OCI-LY1 (cell line): Measurements from ENCODE around the gene MOCS1.

Source experiments
- EZH2 ChIP-seq: fragments of 200-600 bp; sonication (generic), shearing (Covaris generic); IDR thresholded peaks from 2 replicates; pipeline ENCODE4 v1.8.0; 2017; ENCODE audit warnings: borderline replicate concordance, mixed run types, mild to moderate bottlenecking, antibody characterized with exemption, low read length, moderate library complexity, mixed read lengths
- TF ChIP-seq, protein P1 (sequence below): fragments of 200-600 bp; sonication (generic), shearing (Covaris generic); IDR thresholded peaks from 2 replicates; pipeline ENCODE4 v1.5.1; 2017; ENCODE audit warnings: mild to moderate bottlenecking, antibody characterized with exemption, low read length, moderate library complexity, mixed read lengths

DNA sequence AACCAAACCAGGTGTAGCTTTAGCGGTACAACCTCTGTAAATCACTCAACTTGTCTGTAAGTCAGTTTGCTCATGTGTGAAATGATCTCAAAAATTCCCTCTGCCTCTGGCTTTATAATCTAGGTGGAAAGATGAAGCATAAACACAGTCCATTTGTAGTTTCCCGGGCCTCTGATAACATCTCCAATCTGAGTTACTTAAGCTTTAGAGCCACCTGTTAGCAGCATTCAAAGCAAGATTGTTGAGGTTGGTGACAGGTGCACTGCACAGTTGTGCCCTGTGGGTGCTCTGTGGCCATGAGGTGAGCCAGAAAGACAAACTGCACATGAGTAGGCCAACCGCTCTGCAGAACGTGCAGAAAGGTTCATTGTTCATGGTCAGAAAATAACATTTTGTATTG lies 53.7 kb downstream of the MOCS1 start:
- TF ChIP-seq, protein P1, sequence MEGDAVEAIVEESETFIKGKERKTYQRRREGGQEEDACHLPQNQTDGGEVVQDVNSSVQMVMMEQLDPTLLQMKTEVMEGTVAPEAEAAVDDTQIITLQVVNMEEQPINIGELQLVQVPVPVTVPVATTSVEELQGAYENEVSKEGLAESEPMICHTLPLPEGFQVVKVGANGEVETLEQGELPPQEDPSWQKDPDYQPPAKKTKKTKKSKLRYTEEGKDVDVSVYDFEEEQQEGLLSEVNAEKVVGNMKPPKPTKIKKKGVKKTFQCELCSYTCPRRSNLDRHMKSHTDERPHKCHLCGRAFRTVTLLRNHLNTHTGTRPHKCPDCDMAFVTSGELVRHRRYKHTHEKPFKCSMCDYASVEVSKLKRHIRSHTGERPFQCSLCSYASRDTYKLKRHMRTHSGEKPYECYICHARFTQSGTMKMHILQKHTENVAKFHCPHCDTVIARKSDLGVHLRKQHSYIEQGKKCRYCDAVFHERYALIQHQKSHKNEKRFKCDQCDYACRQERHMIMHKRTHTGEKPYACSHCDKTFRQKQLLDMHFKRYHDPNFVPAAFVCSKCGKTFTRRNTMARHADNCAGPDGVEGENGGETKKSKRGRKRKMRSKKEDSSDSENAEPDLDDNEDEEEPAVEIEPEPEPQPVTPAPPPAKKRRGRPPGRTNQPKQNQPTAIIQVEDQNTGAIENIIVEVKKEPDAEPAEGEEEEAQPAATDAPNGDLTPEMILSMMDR: no peak
- no peak for TF ChIP-seq EZH2
